Measurements from ENCODE around the gene DLL4. TPM values are rescaled to one million over a fixed set of nuclear protein-coding genes. Genes with fewer than 3 reads are reported as not detected.

DLL4 gene
- total RNA-seq, 1 experiment from 2014 or later = 0.07 TPM

- DNase-seq (ENCODE audit: low read depth) = no peak
- in situ Hi-C loops (cut with HindIII; ENCODE audit: low pct_unique_long_range_greater_than_20kb, low sequenced_read_pairs) = no loop called here
These were observed 7.8 kb downstream of the DLL4 start for GRCh38 chr15:40936709-40937666.

DNA sequence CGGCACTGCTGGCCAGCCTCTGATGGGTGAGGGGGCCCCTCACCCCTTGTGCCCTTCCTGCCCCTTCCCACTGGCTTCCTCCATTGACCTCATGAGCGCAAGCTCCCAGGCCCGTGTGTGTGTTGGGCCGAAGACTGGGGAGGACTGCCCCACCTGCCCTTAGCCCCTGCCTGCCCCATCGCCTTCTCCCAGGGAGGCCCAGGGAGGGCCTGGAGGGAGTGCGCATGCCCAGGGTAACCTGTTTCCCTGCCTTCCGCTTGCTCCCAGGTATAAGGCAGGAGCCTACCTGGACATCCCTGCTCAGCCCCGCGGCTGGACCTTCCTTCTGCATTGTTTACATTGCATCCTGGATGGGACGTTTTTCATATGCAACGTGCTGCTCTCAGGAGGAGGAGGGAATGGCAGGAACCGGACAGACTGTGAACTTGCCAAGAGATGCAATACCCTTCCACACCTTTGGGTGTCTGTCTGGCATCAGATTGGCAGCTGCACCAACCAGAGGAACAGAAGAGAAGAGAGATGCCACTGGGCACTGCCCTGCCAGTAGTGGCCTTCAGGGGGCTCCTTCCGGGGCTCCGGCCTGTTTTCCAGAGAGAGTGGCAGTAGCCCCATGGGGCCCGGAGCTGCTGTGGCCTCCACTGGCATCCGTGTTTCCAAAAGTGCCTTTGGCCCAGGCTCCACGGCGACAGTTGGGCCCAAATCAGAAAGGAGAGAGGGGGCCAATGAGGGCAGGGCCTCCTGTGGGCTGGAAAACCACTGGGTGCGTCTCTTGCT lies 8.8 kb downstream of the DLL4 start:
- in situ Hi-C loops (cut with HindIII; ENCODE audit: low pct_unique_long_range_greater_than_20kb, low sequenced_read_pairs) = no loop called here
- peak; percentile 55 for DNase-seq (ENCODE audit: low read depth)

DNA sequence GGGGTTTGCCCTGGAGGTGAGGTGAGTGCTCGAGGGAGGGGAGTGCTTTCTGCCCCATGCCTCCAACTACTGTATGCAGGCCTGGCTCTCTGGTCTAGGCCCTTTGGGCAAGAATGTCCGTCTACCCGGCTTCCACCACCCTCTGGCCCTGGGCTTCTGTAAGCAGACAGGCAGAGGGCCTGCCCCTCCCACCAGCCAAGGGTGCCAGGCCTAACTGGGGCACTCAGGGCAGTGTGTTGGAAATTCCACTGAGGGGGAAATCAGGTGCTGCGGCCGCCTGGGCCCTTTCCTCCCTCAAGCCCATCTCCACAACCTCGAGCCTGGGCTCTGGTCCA lies 9.4 kb downstream of the DLL4 start:
- in situ Hi-C loops (cut with HindIII; ENCODE audit: low pct_unique_long_range_greater_than_20kb, low sequenced_read_pairs) = no loop called here

DNA sequence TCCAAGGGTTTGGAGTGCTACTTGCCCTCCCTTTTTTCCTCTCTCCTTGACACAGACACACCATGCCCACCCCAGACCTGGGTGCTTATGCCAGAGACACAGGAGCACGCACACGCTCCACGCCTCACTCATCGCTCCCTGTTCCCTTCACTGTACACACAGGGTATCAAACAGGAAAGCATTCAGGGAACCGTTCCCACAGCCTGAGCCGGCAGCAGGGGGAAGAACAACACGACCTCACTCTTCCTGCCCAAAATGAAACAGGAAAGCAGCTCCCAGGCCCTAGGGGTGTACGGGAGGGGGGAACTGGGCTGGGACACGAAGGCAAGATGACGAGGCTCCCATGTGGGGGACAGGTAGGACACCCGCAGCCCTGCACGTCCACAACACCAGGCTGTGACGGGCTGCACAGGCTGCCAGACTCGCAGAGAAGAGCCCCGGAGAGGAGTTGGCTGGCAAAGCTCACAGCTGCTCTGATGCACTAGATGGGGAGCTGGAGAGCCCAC lies 11.2 kb downstream of the DLL4 start:
- in situ Hi-C loops (cut with HindIII; ENCODE audit: low pct_unique_long_range_greater_than_20kb, low sequenced_read_pairs) = no loop called here
- DNase-seq (ENCODE audit: low read depth) = no peak

More for the DNA sequence above, 9.4 kb downstream of the DLL4 start:
- no peak for DNase-seq (ENCODE audit: low read depth)

DNA sequence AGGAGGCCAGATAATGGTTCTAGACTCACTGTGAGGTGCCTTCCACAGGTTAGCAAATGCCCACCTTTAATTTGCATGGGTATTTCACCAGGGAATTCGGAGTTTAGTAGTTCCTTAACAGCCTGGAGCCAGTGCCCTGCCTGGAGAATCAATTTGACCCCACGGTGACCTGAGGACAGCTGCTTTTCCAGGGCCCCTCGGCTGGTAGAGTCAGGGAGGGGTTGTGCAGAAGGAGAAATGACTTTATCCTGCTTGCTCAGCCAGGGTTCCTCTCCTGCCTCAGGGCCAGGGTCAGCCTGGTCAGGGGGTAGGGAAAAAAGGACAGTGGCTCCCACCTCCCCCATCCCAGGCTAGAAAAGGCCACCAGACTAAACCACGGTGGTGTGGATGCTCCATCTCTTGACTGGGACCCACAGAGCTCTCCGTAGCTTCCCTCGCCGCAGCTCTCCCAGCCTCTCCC lies 12.0 kb downstream of the DLL4 start:
- in situ Hi-C loops (cut with HindIII; ENCODE audit: low pct_unique_long_range_greater_than_20kb, low sequenced_read_pairs) = no loop called here
- no peak for DNase-seq (ENCODE audit: low read depth)

DNA sequence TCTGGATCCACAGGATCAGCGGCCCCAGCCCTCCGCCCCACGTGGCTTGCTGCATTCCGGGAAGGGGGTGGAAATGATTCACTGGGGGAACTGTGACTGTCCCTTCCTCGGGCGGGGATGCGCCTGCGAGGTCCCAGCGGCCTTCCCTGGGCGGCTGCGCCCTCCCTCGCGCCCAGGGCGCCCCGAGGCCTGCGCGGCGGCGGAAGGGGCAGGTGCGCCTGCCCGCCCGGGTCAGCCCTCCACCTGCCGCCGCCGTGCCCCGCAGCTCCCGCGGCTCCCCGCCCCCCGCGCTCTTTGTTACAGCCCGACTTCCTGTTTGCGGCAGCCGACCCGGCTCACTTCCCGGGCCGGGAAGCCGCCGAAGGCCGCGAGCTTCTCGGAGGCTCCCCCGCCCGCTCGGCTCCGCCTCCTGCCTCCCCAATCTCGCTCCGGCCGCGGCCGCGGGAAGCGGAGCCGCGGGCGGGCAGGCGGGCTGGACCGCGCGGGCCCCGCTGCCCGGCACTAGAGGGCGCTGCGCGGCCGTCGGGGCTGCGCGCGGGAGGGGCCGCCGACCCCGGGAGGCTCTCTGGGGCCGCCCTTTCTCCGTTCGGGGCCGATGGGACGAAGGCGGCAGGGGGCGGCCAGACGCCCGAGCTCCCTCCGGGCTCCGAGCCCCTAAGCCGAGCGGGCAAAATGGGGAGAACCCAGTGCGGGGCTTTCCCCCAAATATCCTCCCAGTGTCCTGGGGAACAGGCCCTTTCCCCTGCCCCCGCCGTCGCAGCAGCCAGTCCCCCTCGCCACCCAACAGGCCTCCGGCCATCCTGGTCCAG lies 12.6 kb downstream of the DLL4 start:
- in situ Hi-C loops (cut with HindIII; ENCODE audit: low pct_unique_long_range_greater_than_20kb, low sequenced_read_pairs) = no loop called here
- DNase-seq (ENCODE audit: low read depth) = peak; percentile 74

- in situ Hi-C loops (cut with HindIII; ENCODE audit: low pct_unique_long_range_greater_than_20kb, low sequenced_read_pairs) = no loop called here
- DNase-seq (ENCODE audit: low read depth) = no peak
These were observed 13.3 kb downstream of the DLL4 start for GRCh38 chr15:40942337-40942854.

- in situ Hi-C loops (cut with HindIII; ENCODE audit: low pct_unique_long_range_greater_than_20kb, low sequenced_read_pairs) = no loop called here
- no peak for DNase-seq (ENCODE audit: low read depth)
These were observed 13.7 kb downstream of the DLL4 start for GRCh38 chr15:40942878-40943277.

GRCh38 chr15:40943764-40944365 lies 14.7 kb downstream of the DLL4 start:
- in situ Hi-C loops (cut with HindIII; ENCODE audit: low pct_unique_long_range_greater_than_20kb, low sequenced_read_pairs) = no loop called here

DNA sequence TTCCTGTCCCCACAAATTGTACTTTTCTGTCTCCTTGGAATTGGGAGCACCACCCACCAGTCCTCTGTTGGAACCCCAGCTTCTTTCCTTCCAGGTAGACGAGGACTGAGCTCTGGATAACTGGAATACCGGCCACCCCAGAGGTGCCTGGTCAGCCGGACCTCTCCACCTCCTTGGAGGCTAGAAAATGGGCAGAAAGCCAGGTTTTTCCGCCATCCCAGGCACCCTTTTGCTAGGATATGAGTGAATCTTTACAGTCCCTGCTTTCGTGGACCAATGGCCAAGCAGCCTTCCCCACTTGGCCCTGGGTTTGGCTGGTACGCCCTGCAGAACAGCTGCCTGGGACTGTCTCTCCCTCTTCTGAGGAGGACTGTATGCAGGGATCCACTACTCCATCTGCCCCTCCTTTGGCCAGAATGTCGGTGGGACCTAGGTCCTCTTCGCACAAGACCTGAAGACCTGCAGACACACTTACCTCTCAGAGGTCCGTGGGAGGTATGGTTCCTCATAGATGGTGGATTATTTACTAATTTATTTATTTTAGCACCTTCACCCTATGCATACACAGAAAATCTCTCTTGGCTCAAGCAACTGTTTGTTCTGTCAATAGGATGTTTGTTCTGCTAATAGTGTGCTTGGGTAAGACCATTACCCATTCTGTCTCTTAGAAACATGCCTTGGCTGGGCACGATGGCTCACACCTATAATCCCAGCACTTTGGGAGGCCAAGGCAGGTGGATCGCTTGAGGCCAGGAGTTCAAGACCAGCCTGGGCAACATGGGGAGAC lies 15.6 kb downstream of the DLL4 start:
- in situ Hi-C loops (cut with HindIII; ENCODE audit: low pct_unique_long_range_greater_than_20kb, low sequenced_read_pairs) = no loop called here

More at GRCh38 chr15:40943764-40944365, 14.7 kb downstream of the DLL4 start:
- no peak for DNase-seq (ENCODE audit: low read depth)

GRCh38 chr15:40948706-40949473 lies 19.8 kb downstream of the DLL4 start:
- in situ Hi-C loops (cut with HindIII; ENCODE audit: low pct_unique_long_range_greater_than_20kb, low sequenced_read_pairs) = no loop called here
- DNase-seq (ENCODE audit: low read depth) = no peak

More for the DNA sequence above, 15.6 kb downstream of the DLL4 start:
- no peak for DNase-seq (ENCODE audit: low read depth)

DNA sequence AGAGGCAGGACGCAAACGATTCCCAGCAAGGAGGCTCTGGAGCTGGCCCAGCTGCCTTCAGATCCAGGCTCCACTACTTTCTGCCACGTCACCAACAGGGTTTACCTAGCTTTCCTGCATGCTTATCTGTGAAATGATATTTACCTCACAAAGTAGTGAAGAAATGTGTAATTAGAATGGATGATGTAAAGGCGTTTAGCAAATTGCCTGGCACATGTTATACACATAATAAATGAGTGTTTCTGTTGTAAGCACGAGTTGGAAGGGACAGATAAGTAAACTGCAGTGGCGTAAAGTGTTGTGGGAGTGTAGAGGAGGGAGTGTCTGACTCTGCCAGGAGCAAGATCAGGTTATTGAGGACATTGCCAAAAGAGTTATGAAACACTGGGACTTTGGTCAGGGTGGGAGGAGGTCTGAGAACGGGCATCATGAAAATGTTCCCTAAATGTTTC lies 20.6 kb downstream of the DLL4 start:
- in situ Hi-C loops (cut with HindIII; ENCODE audit: low pct_unique_long_range_greater_than_20kb, low sequenced_read_pairs) = no loop called here
- DNase-seq (ENCODE audit: low read depth) = no peak

DNA sequence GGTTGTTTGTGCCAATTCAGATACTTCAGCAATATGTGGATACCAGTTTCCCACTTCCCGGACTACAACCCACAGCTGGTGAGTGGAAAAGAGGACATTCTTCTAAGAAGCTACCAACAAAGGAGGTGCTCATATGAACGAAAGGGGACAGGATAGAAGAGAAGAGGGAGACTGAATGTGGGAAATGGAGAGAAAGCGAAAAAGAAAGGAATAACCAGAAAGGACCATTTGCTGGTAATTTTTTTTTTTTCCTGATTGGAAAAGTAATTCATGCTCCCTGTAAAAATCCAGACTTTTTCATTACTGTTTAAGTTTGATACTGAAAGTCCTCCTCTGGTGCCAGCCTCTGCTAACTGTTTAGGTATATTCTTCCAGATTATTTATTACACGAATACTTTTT lies 22.6 kb downstream of the DLL4 start:
- in situ Hi-C loops (cut with HindIII; ENCODE audit: low pct_unique_long_range_greater_than_20kb, low sequenced_read_pairs) = no loop called here
- DNase-seq (ENCODE audit: low read depth) = no peak

DNA sequence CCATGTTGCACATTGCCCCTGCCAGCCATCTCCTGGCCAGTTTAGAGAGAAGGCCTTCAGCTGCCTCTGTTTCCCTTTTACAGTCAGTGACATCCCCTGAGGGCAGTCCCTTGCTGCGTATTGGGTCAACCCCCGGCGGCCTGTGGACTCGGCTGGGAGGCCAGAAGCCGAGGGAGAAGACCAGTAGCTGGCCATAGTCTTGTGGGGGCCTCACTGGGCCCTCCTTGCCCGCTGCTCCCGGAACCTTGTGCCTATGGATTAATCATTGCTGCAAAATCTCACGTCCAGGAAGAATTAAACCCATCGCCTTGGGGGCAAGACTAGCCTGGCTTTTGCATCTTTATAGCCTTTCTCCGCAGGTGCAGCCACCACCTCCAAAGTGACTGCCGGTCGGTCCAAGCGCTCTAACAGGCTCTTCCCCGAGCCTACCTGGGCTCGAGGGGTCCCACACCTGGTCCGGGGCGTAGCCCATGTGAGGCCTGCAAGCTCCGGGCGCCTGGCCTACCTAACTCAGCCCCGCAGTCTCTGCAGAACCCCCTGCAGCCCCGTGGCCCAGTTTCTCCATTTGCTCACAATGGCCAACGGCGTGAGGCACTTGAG lies 23.3 kb downstream of the DLL4 start:
- in situ Hi-C loops (cut with HindIII; ENCODE audit: low pct_unique_long_range_greater_than_20kb, low sequenced_read_pairs) = no loop called here

DNA sequence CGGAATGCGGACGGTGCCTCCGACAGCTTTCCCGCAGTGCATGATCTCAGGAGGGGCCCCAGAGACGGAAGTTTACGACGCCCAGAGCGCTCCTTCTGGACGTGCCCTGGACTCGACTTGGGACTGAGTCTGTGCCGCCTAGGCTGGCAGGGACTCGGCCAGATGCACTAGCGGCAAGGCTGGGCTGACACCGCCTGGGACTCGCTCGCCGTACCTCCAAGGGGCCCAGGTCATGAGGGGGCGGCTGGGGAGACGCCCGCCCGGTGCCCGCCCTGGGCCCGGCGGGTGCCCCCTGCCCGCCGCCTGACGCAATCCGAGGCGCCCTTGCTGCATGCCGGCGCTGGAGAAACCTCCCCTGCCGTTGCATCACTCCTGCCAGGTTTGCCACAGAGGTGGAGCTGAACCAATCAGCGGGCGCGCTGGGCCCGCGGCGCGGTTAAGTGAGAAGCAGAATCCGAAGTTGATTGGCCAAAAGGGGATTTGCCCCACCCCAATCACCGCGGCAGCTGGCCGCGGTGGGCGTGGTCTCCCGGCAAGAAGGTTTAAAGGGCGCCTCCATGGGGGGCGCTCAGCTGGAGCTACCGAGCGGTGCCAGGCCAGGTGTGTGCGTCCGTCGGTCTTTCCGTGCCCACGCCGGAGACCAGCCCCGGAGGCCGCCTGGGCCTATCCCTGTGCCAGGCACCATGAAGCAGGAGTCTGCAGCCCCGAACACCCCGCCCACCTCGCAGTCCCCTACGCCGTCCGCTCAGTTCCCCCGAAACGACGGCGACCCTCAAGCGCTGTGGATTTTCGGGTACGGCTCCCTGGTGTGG lies 24.0 kb downstream of the DLL4 start, which contains the start of gene CHAC1:
Gene CHAC1, plus strand, starts transcription at position 571 of the 812 bp plus-strand sequence. Its CDS starts 113 bp downstream, at position 684.
- DNase-seq (ENCODE audit: low read depth) = peak; percentile 95
- in situ Hi-C loops (cut with HindIII; ENCODE audit: low pct_unique_long_range_greater_than_20kb, low sequenced_read_pairs) = no loop called here

More for the DNA sequence above, 23.3 kb downstream of the DLL4 start:
- DNase-seq (ENCODE audit: low read depth) = no peak

Data from Caki2 (cell line).